ENCODE measurements around the gene VWCE. TPM values are rescaled to one million over a fixed set of nuclear protein-coding genes. Genes with fewer than 3 reads are reported as not detected.

The VWCE gene
- total RNA-seq, 1 experiment from 2014 or later: 0.41 TPM

DNA sequence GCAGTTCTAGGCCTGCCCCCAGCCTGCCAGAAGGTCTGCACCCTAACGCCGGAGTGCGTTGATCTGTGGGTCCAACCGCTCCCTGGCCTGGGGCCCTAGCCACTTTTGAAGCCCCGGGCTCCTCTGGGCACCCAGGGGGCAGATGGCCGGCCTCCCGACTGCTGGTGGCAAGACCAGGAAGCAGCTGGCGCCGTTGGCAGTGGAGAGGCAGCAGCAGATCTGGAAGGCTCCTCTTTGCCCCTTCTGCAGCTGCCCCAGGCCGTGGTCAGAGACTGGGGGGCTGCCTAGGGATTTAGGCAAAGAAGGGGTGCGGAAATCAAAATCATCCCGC lies 445 bp upstream of the VWCE start:
- no peaks in the 10 kb centered on the region for H3K4me1 ChIP-seq (replicated peaks; ENCODE audit: insufficient read depth)
- peaks cover 14% of the 10 kb centered on the region; the same call in 1 of the 2 replicates for H3K27me3 ChIP-seq (ENCODE audit: insufficient read depth, low read depth)
- H3K4me3 ChIP-seq: no peak overlapping the region
- no peaks in the 10 kb centered on the region; the same call in 1 of the 2 replicates for H3K36me3 ChIP-seq (ENCODE audit: low read depth)
- no peak overlapping the region for H3K27ac ChIP-seq
- no peak overlapping the region for H3K4me2 ChIP-seq
- no peaks in the 10 kb centered on the region for H3K9me3 ChIP-seq (ENCODE audit: insufficient read depth, low read depth)
- no peaks in the 10 kb centered on the region for H3K9me2 ChIP-seq (ENCODE audit: insufficient read depth)
- no peak for DNase-seq
- TF ChIP-seq, protein P1, sequence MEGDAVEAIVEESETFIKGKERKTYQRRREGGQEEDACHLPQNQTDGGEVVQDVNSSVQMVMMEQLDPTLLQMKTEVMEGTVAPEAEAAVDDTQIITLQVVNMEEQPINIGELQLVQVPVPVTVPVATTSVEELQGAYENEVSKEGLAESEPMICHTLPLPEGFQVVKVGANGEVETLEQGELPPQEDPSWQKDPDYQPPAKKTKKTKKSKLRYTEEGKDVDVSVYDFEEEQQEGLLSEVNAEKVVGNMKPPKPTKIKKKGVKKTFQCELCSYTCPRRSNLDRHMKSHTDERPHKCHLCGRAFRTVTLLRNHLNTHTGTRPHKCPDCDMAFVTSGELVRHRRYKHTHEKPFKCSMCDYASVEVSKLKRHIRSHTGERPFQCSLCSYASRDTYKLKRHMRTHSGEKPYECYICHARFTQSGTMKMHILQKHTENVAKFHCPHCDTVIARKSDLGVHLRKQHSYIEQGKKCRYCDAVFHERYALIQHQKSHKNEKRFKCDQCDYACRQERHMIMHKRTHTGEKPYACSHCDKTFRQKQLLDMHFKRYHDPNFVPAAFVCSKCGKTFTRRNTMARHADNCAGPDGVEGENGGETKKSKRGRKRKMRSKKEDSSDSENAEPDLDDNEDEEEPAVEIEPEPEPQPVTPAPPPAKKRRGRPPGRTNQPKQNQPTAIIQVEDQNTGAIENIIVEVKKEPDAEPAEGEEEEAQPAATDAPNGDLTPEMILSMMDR (conservative IDR thresholded peaks at IDR 0.05): no peak
- intact Hi-C loops (cut with micrococcal nuclease; ENCODE audit: unreplicated experiment): no loop called here
- peaks cover 13% of the 10 kb centered on the region; the same call in 1 of the 2 replicates for H3F3A ChIP-seq (ENCODE audit: insufficient read depth, low read depth)
- BruUV-seq (replicated peaks): no TSS peak
- 0 out of 2 replicates have a peak, but pooled peaks cover 4% of the 10 kb centered on the region for H4K20me1 ChIP-seq (ENCODE audit: insufficient read depth)
- H2AFZ ChIP-seq: no peak overlapping the region
- CTCF ChIA-PET: interaction anchor here (0.8 kb wide), 1 partner anchor 134 kb away, joined by 6 read pairs; the partner anchor contains the start of genes CPSF7 and SDHAF2
- POLR2A ChIA-PET (ENCODE audit: unreplicated experiment): no interaction called here
- no peaks in the 10 kb centered on the region for H3K79me2 ChIP-seq (ENCODE audit: low read depth)

DNA sequence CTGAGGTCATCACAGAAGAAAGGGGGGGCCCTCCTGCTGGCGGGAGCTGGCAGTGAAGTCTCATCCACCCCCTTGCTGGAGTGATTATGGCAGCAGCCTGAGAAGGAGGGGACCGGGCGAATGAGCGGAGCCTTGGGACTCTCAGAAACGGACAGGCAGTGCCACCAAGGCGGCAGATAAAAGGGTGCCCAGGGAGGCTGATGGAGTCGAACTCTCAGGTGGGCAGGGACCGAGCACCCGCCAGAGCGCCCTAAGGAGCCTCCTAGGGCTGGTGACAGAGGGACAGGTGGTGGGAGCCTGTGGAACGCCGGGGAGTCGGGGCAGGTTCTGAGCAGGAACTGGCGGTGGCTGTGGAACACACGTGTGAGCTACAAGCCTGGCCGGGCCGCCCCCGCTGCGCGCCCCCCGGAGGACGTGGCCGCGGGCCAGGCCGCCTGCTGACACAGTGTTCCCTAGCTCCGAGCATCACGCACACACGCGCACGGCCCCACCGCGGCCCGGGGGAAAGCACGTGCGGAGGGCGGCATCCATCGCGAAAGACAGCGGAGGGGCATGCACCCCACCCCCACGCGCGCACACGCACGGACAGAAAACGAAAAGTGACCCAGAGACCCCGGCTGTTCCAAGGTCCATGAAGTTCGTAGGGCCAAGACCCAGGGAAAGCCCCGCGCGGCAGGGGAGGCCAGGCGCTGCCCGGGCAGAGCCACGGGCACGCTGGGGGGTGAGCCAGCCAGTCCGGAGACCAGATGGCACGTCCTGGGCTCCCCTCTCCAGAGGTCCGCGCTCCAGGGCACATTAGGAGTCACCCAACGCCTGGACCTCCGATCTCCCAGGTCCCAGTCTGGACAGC lies 1.0 kb downstream of the VWCE start:
- intact Hi-C loops (cut with micrococcal nuclease; ENCODE audit: unreplicated experiment): no loop called here
- Histone ChIP-seq H3K4me1 (replicated peaks; ENCODE audit: insufficient read depth) (no peaks in the 10 kb centered on the region), H3F3A (ENCODE audit: insufficient read depth, low read depth) (peaks cover 13% of the 10 kb centered on the region; the same call in 1 of the 2 replicates), H3K9me2 (ENCODE audit: insufficient read depth) (no peaks in the 10 kb centered on the region), H3K27ac (no peak overlapping the region), H4K20me1 (ENCODE audit: insufficient read depth) (0 out of 2 replicates have a peak, but pooled peaks cover 4% of the 10 kb centered on the region), H2AFZ (peak overlapping the region; percentile 74; the same call in 1 of the 2 replicates), H3K36me3 (ENCODE audit: low read depth) (no peaks in the 10 kb centered on the region; the same call in 1 of the 2 replicates), H3K4me3 (peak overlapping the region; percentile 45), H3K79me2 (ENCODE audit: low read depth) (no peaks in the 10 kb centered on the region), H3K27me3 (ENCODE audit: insufficient read depth, low read depth) (peaks cover 14% of the 10 kb centered on the region; the same call in 1 of the 2 replicates), H3K4me2 (peak overlapping the region; percentile 79), H3K9me3 (ENCODE audit: insufficient read depth, low read depth) (no peaks in the 10 kb centered on the region)
- peak in 1 of 2 experiments; percentile 25 for DNase-seq
- BruUV-seq (replicated peaks): no TSS peak
- CTCF ChIA-PET: no interaction called here
- TF ChIP-seq, protein P1 (conservative IDR thresholded peaks at IDR 0.05): no peak
- TF ChIP-seq EZH2 (IDR thresholded peaks at IDR 0.05; ENCODE audit: low read depth): no peak
- POLR2A ChIA-PET (ENCODE audit: unreplicated experiment): interaction anchor here (0.6 kb wide), 1 partner anchor 15 kb away, joined by 3 read pairs; no protein-coding TSS in a partner anchor

DNA sequence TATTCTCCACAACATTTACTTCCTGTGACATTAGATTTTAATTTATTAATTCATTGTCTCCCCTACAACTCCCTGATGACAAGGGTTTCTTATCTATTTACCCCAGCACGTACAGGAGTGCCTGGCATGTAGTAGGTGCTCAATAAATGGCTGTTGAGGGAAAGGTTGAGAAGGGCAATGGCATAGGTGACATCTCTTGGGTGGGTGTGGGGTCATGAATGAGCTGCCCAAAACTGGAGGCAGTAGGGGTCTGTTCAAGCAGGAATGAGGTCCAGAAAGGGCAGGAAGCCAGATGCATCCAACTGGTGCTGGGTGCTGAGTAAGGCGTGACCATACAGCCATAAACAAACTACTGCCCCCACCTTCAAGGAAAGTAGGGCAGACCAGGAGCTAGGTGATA lies 2.8 kb downstream of the VWCE start:
- no peak overlapping the region for H3K27ac ChIP-seq
- no peaks in the 10 kb centered on the region for H3K36me3 ChIP-seq (ENCODE audit: low read depth)
- no TSS peak for BruUV-seq (replicated peaks)
- intact Hi-C loops (cut with micrococcal nuclease; ENCODE audit: unreplicated experiment): no loop called here
- no peaks in the 10 kb centered on the region for H3K79me2 ChIP-seq (ENCODE audit: low read depth)
- TF ChIP-seq EZH2 (IDR thresholded peaks at IDR 0.05; ENCODE audit: low read depth): no peak
- TF ChIP-seq, protein P1 (conservative IDR thresholded peaks at IDR 0.05): no peak
- no peak overlapping the region for H3K4me3 ChIP-seq
- no peaks in the 10 kb centered on the region for H3K9me3 ChIP-seq (ENCODE audit: insufficient read depth, low read depth)
- peaks cover 7% of the 10 kb centered on the region; the same call in 1 of the 2 replicates for H3F3A ChIP-seq (ENCODE audit: insufficient read depth, low read depth)
- H3K9me2 ChIP-seq (ENCODE audit: insufficient read depth): no peaks in the 10 kb centered on the region
- H2AFZ ChIP-seq: no peak overlapping the region
- POLR2A ChIA-PET (ENCODE audit: unreplicated experiment): no interaction called here
- CTCF ChIA-PET: no interaction called here
- no peak for DNase-seq
- no peak overlapping the region for H3K4me2 ChIP-seq
- H3K4me1 ChIP-seq (replicated peaks; ENCODE audit: insufficient read depth): no peaks in the 10 kb centered on the region
- H3K27me3 ChIP-seq (ENCODE audit: insufficient read depth, low read depth): peaks cover 14% of the 10 kb centered on the region; the same call in 1 of the 2 replicates
- H4K20me1 ChIP-seq (ENCODE audit: insufficient read depth): 0 out of 2 replicates have a peak, but pooled peaks cover 4% of the 10 kb centered on the region

Measured in PC-9 (cell line).